Measurements from ENCODE around the gene PLA2G10.

The PLA2G10 gene

DNA sequence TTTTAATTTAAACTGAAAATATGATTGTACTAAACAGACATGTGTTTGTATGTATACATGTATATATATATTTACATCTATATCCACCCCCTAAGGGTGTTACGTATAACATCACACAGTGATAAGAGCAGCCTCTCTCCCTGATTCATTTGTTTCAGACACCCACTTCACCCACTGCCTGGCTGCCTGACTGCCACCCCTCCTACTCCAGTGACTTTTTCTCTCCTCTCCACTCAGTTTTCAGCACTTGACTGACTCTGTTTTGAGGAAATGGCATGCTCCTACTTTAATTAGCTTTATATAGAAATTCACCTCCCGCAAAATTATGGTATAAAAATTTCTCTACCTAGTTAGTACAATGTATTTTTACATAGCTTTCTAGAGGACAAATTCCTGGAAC is 41.4 kb downstream of the PLA2G10 start:
- TF ChIP-seq CEBPB (IDR thresholded peaks at IDR 0.05) (no peak), TEAD4 (IDR thresholded peaks at IDR 0.05) (no peak), TCF12 (IDR thresholded peaks at IDR 0.05; ENCODE audit: low read depth) (no peak), RAD21 (IDR thresholded peaks at IDR 0.05; ENCODE audit: low read depth) (no peak), EP300 (IDR thresholded peaks at IDR 0.05; ENCODE audit: borderline replicate concordance) (no peak), EGR1 (IDR thresholded peaks at IDR 0.05) (no peak), YY1 (IDR thresholded peaks at IDR 0.05; ENCODE audit: low read depth) (no peak), NFIC (IDR thresholded peaks at IDR 0.05) (no peak), CREB1 (IDR thresholded peaks at IDR 0.05; ENCODE audit: low read depth) (no peak), TAF1 (IDR thresholded peaks at IDR 0.05; ENCODE audit: low read depth) (no peak), ZBTB7A (IDR thresholded peaks at IDR 0.05; ENCODE audit: low read depth) (no peak), FOXM1 (IDR thresholded peaks at IDR 0.05; ENCODE audit: borderline replicate concordance, low read depth) (no peak)
- TF ChIP-seq, protein P1, sequence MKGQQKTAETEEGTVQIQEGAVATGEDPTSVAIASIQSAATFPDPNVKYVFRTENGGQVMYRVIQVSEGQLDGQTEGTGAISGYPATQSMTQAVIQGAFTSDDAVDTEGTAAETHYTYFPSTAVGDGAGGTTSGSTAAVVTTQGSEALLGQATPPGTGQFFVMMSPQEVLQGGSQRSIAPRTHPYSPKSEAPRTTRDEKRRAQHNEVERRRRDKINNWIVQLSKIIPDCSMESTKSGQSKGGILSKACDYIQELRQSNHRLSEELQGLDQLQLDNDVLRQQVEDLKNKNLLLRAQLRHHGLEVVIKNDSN (IDR thresholded peaks at IDR 0.05) = no peak
- TF ChIP-seq, protein P2, sequence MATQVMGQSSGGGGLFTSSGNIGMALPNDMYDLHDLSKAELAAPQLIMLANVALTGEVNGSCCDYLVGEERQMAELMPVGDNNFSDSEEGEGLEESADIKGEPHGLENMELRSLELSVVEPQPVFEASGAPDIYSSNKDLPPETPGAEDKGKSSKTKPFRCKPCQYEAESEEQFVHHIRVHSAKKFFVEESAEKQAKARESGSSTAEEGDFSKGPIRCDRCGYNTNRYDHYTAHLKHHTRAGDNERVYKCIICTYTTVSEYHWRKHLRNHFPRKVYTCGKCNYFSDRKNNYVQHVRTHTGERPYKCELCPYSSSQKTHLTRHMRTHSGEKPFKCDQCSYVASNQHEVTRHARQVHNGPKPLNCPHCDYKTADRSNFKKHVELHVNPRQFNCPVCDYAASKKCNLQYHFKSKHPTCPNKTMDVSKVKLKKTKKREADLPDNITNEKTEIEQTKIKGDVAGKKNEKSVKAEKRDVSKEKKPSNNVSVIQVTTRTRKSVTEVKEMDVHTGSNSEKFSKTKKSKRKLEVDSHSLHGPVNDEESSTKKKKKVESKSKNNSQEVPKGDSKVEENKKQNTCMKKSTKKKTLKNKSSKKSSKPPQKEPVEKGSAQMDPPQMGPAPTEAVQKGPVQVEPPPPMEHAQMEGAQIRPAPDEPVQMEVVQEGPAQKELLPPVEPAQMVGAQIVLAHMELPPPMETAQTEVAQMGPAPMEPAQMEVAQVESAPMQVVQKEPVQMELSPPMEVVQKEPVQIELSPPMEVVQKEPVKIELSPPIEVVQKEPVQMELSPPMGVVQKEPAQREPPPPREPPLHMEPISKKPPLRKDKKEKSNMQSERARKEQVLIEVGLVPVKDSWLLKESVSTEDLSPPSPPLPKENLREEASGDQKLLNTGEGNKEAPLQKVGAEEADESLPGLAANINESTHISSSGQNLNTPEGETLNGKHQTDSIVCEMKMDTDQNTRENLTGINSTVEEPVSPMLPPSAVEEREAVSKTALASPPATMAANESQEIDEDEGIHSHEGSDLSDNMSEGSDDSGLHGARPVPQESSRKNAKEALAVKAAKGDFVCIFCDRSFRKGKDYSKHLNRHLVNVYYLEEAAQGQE (IDR thresholded peaks at IDR 0.05; ENCODE audit: low read depth) = no peak
- TF ChIP-seq, protein P3, sequence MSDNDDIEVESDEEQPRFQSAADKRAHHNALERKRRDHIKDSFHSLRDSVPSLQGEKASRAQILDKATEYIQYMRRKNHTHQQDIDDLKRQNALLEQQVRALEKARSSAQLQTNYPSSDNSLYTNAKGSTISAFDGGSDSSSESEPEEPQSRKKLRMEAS (IDR thresholded peaks at IDR 0.05) = no peak

GRCh38 chr16:14650629-14651028 is 43.5 kb downstream of the PLA2G10 start:
- no peak for TF ChIP-seq EP300 (IDR thresholded peaks at IDR 0.05; ENCODE audit: borderline replicate concordance)
- TF ChIP-seq, protein P1 (IDR thresholded peaks at IDR 0.05) = no peak
- no peak for TF ChIP-seq NFIC (IDR thresholded peaks at IDR 0.05)
- TF ChIP-seq, protein P2 (IDR thresholded peaks at IDR 0.05; ENCODE audit: low read depth) = no peak
- no peak for TF ChIP-seq TCF12 (IDR thresholded peaks at IDR 0.05; ENCODE audit: low read depth)
- TF ChIP-seq FOXM1 (IDR thresholded peaks at IDR 0.05; ENCODE audit: borderline replicate concordance, low read depth) = no peak

GRCh38 chr16:14649816-14650215 is 44.3 kb downstream of the PLA2G10 start:
- TF ChIP-seq TEAD4 (IDR thresholded peaks at IDR 0.05) (no peak), CREB1 (IDR thresholded peaks at IDR 0.05; ENCODE audit: low read depth) (no peak), NFIC (IDR thresholded peaks at IDR 0.05) (no peak), FOXM1 (IDR thresholded peaks at IDR 0.05; ENCODE audit: borderline replicate concordance, low read depth) (no peak), ZBTB7A (IDR thresholded peaks at IDR 0.05; ENCODE audit: low read depth) (no peak), YY1 (IDR thresholded peaks at IDR 0.05; ENCODE audit: low read depth) (no peak), RAD21 (IDR thresholded peaks at IDR 0.05; ENCODE audit: low read depth) (no peak), TCF12 (IDR thresholded peaks at IDR 0.05; ENCODE audit: low read depth) (no peak), EP300 (IDR thresholded peaks at IDR 0.05; ENCODE audit: borderline replicate concordance) (no peak), CEBPB (IDR thresholded peaks at IDR 0.05) (no peak)
- TF ChIP-seq, protein P1 (IDR thresholded peaks at IDR 0.05) = no peak
- TF ChIP-seq, protein P2 (IDR thresholded peaks at IDR 0.05; ENCODE audit: low read depth) = no peak

- TF ChIP-seq, protein P2 (IDR thresholded peaks at IDR 0.05; ENCODE audit: low read depth) = no peak
- TF ChIP-seq YY1 (IDR thresholded peaks at IDR 0.05; ENCODE audit: low read depth) (no peak), TCF12 (IDR thresholded peaks at IDR 0.05; ENCODE audit: low read depth) (no peak), TEAD4 (IDR thresholded peaks at IDR 0.05) (no peak), RAD21 (IDR thresholded peaks at IDR 0.05; ENCODE audit: low read depth) (no peak), CEBPB (IDR thresholded peaks at IDR 0.05) (no peak), ZBTB7A (IDR thresholded peaks at IDR 0.05; ENCODE audit: low read depth) (no peak), NFIC (IDR thresholded peaks at IDR 0.05) (no peak), TAF1 (IDR thresholded peaks at IDR 0.05; ENCODE audit: low read depth) (no peak), FOXM1 (IDR thresholded peaks at IDR 0.05; ENCODE audit: borderline replicate concordance, low read depth) (no peak), EGR1 (IDR thresholded peaks at IDR 0.05) (no peak), CREB1 (IDR thresholded peaks at IDR 0.05; ENCODE audit: low read depth) (no peak), EP300 (IDR thresholded peaks at IDR 0.05; ENCODE audit: borderline replicate concordance) (no peak)
- TF ChIP-seq, protein P1 (IDR thresholded peaks at IDR 0.05) = no peak
- TF ChIP-seq, protein P3 (IDR thresholded peaks at IDR 0.05) = no peak
These were observed 52.2 kb downstream of the PLA2G10 start for GRCh38 chr16:14641926-14642325.
